Measurements from ENCODE around the gene PADI3.

Gene PADI3

GRCh38 chr1:17330856-17331255 is 82.0 kb downstream of the PADI3 start:
- no peak for DNase-seq (ENCODE audit: low read depth in 4 of 4, low spot score in 1 of 4)

- DNase-seq (ENCODE audit: low read depth in 4 of 4, low spot score in 1 of 4): no peak
These were observed 84.2 kb downstream of the PADI3 start for GRCh38 chr1:17333081-17333480.
